ENCODE data around the gene CLPX.

Gene CLPX

GRCh38 chr15:65222891-65223290 is 37.7 kb upstream of the CLPX start:
- TF ChIP-seq CTCF (IDR thresholded peaks at IDR 0.05; ENCODE audit: extremely low read depth, insufficient read depth, missing control alignments): no peak
- in situ Hi-C loops (cut with MboI; ENCODE audit: low pct_unique_long_range_greater_than_20kb, low sequenced_read_pairs, unreplicated experiment): no loop called here
- DNase-seq (ENCODE audit: low spot score): no peak

- DNase-seq (ENCODE audit: low spot score): no peak
- in situ Hi-C loops (cut with MboI; ENCODE audit: low pct_unique_long_range_greater_than_20kb, low sequenced_read_pairs, unreplicated experiment): no loop called here
- no peak for TF ChIP-seq CTCF (IDR thresholded peaks at IDR 0.05; ENCODE audit: extremely low read depth, insufficient read depth, missing control alignments)
Measured at GRCh38 chr15:65221697-65222096, 36.6 kb upstream of the CLPX start.

- TF ChIP-seq CTCF (IDR thresholded peaks at IDR 0.05; ENCODE audit: extremely low read depth, insufficient read depth, missing control alignments): no peak
- no peak for DNase-seq (ENCODE audit: low spot score)
- in situ Hi-C loops (cut with MboI; ENCODE audit: low pct_unique_long_range_greater_than_20kb, low sequenced_read_pairs, unreplicated experiment): no loop called here
Measured at GRCh38 chr15:65219137-65219536, 34.0 kb upstream of the CLPX start.

- DNase-seq (ENCODE audit: low spot score): no peak
- in situ Hi-C loops (cut with MboI; ENCODE audit: low pct_unique_long_range_greater_than_20kb, low sequenced_read_pairs, unreplicated experiment): no loop called here
- TF ChIP-seq CTCF (IDR thresholded peaks at IDR 0.05; ENCODE audit: extremely low read depth, insufficient read depth, missing control alignments): no peak
Measured at GRCh38 chr15:65217526-65218482, 32.7 kb upstream of the CLPX start.

DNA sequence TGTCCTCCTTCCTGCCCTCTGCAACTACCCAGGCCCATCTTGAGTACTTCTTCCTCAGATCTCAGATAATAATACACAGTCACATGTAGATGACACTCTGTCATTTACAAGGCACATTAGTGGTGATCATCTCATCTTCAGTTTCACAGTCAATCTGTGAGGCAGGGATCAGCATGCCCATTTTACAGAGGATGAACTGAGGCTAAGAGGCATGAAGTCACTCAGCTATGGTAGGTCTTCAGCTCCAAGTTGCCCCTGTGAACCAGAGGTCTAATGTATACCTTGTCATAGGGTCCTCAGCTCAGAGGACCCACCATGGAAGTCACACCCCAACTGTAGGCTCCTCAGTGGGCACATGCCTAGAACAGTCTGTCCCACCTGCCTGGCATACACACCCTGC is 30.4 kb upstream of the CLPX start:
- TF ChIP-seq CTCF (IDR thresholded peaks at IDR 0.05; ENCODE audit: extremely low read depth, insufficient read depth, missing control alignments): no peak
- no peak for DNase-seq (ENCODE audit: low spot score)
- in situ Hi-C loops (cut with MboI; ENCODE audit: low pct_unique_long_range_greater_than_20kb, low sequenced_read_pairs, unreplicated experiment): no loop called here

GRCh38 chr15:65214010-65214409 is 28.9 kb upstream of the CLPX start:
- in situ Hi-C loops (cut with MboI; ENCODE audit: low pct_unique_long_range_greater_than_20kb, low sequenced_read_pairs, unreplicated experiment): no loop called here
- DNase-seq (ENCODE audit: low spot score): no peak
- no peak for TF ChIP-seq CTCF (IDR thresholded peaks at IDR 0.05; ENCODE audit: extremely low read depth, insufficient read depth, missing control alignments)

Measured in GM13977 (cell line).